Neural progenitor cell (in vitro differentiated cells): Measurements from ENCODE around the gene PRSS53. TPM values are rescaled to one million over a fixed set of nuclear protein-coding genes. Genes with fewer than 3 reads are reported as not detected.

Source experiments
- DNase-seq: peaks from one replicate; pipeline ENCODE4 v3.0.0-alpha.2; 2016; ENCODE audit warnings: low spot score
- H2AFZ ChIP-seq: fragments of 200-600 bp; sonication (generic); replicated peaks from 2 replicates; pipeline ENCODE4 v1.6.1; 2016; ENCODE audit warnings: antibody characterized with exemption
- H3F3A ChIP-seq: fragments of 200-600 bp; sonication (generic); 2 replicates; pipeline ENCODE4 v1.6.1; 2016; ENCODE audit warnings: antibody characterized with exemption, low read depth
- H3K27ac ChIP-seq: fragments of 200-600 bp; sonication (generic); 2 replicates; pipeline ENCODE4 v1.5.1; 2016; ENCODE audit warnings: mild to moderate bottlenecking
- H3K27me3 ChIP-seq: fragments of 200-600 bp; sonication (generic); 2 replicates; pipeline ENCODE4 v1.6.1; 2016; ENCODE audit warnings: mild to moderate bottlenecking, moderate library complexity
- H3K36me3 ChIP-seq: fragments of 200-600 bp; sonication (generic); 2 replicates; pipeline ENCODE4 v1.5.1; 2016
- H3K4me1 ChIP-seq: fragments of 200-600 bp; sonication (generic); 2 replicates; pipeline ENCODE4 v1.6.1; 2016; ENCODE audit warnings: mixed run types
- H3K4me2 ChIP-seq: fragments of 200-600 bp; sonication (generic); 2 replicates; pipeline ENCODE4 v1.6.1; 2016
- H3K4me3 ChIP-seq: fragments of 200-600 bp; sonication (generic); 2 replicates; pipeline ENCODE4 v1.5.1; 2016
- H3K79me2 ChIP-seq: fragments of 200-600 bp; sonication (generic); 2 replicates; pipeline ENCODE4 v1.6.1; 2016; ENCODE audit warnings: low read depth
- H3K9ac ChIP-seq: fragments of 200-600 bp; sonication (generic); 2 replicates; pipeline ENCODE4 v1.6.1; 2016
- H3K9me3 ChIP-seq: fragments of 200-600 bp; sonication (generic); 2 replicates; pipeline ENCODE4 v1.5.1; 2016; ENCODE audit warnings: low read depth
- H4K20me1 ChIP-seq: fragments of 200-600 bp; sonication (generic); 2 replicates; pipeline ENCODE4 v1.6.1; 2016; ENCODE audit warnings: low read depth
- H3K27ac Mint-ChIP-seq: 3 replicates; pipeline ENCODE4 v1.8.0; 2021; ENCODE audit warnings: mixed read lengths
- H3K27me3 Mint-ChIP-seq: 2 replicates; pipeline ENCODE4 v1.8.0; 2022; ENCODE audit warnings: low read depth, mild to moderate bottlenecking, inconsistent platforms, moderate library complexity, mixed read lengths; ENCODE audit not compliant: insufficient read depth
- H3K36me3 Mint-ChIP-seq: 3 replicates; pipeline ENCODE4 v1.8.0; 2021; ENCODE audit warnings: mixed read lengths
- H3K4me1 Mint-ChIP-seq: 3 replicates; pipeline ENCODE4 v1.8.0; 2021; ENCODE audit warnings: mixed read lengths
- H3K4me3 Mint-ChIP-seq: 3 replicates; pipeline ENCODE4 v1.8.0; 2021; ENCODE audit warnings: mild to moderate bottlenecking, moderate library complexity, mixed read lengths
- H3K9me3 Mint-ChIP-seq: 3 replicates; pipeline ENCODE4 v1.8.0; 2020; ENCODE audit warnings: mixed read lengths
- CTCF ChIP-seq: fragments of 200-600 bp; sonication (generic); IDR thresholded peaks from 2 replicates; pipeline ENCODE4 v1.5.1; 2017; ENCODE audit warnings: antibody characterized with exemption, mild to moderate bottlenecking
- EZH2 ChIP-seq: fragments of 200-600 bp; sonication (generic); IDR thresholded peaks from 2 replicates; pipeline ENCODE4 v1.6.1; 2017; ENCODE audit warnings: antibody characterized with exemption, mild to moderate bottlenecking, moderate library complexity
- EZH2phosphoT487 ChIP-seq: fragments of 200-600 bp; sonication (generic); IDR thresholded peaks from 2 replicates; pipeline ENCODE4 v1.6.1; 2017; ENCODE audit warnings: antibody characterized with exemption
- total RNA-seq: library from RNA; depleted of rRNA; stranded (reverse); fragments of >200 nt; gene quantifications from 2 replicates; pipeline ENCODE4 v1.2.3, GENCODE V29; 2015; ENCODE audit warnings: low replicate concordance

PRSS53 gene
- total RNA-seq, 1 donor from 2014 or later: 2.3 TPM

- peaks cover 20% of the 10 kb centered on the region for H3F3A ChIP-seq
- no peak overlapping the region for H2AFZ ChIP-seq
- TF ChIP-seq CTCF (no peak), EZH2phosphoT487 (no peak), EZH2 (no peak)
- Mint-ChIP-seq H3K36me3 (peaks cover 11% of the 10 kb centered on the region), H3K4me1 (peaks cover 25% of the 10 kb centered on the region), H3K4me3 (no peak overlapping the region), H3K9me3 (no peaks in the 10 kb centered on the region), H3K27me3 (peaks cover 7% of the 10 kb centered on the region), H3K27ac (no peak overlapping the region)
- H3K27ac ChIP-seq: no peak overlapping the region
- H3K27me3 ChIP-seq: no peaks in the 10 kb centered on the region
- H3K9me3 ChIP-seq: no peaks in the 10 kb centered on the region
- no peaks in the 10 kb centered on the region for H3K36me3 ChIP-seq
- H3K79me2 ChIP-seq: no peaks in the 10 kb centered on the region
- no peak overlapping the region for H3K9ac ChIP-seq
- H3K4me2 ChIP-seq: no peak overlapping the region
- peaks cover 16% of the 10 kb centered on the region for H3K4me1 ChIP-seq
- DNase-seq: no peak
- H3K4me3 ChIP-seq: no peak overlapping the region
- H4K20me1 ChIP-seq: peaks cover 6% of the 10 kb centered on the region
These were observed 42.7 kb upstream of the PRSS53 start for GRCh38 chr16:31131416-31131815.

- Histone ChIP-seq H3F3A (peaks cover 20% of the 10 kb centered on the region), H3K27me3 (no peaks in the 10 kb centered on the region), H3K4me1 (peaks cover 15% of the 10 kb centered on the region), H3K4me2 (no peak overlapping the region), H3K9ac (no peak overlapping the region), H3K27ac (no peak overlapping the region), H3K36me3 (no peaks in the 10 kb centered on the region), H3K79me2 (no peaks in the 10 kb centered on the region), H4K20me1 (peaks cover 6% of the 10 kb centered on the region), H2AFZ (no peak overlapping the region), H3K9me3 (no peaks in the 10 kb centered on the region), H3K4me3 (no peak overlapping the region)
- peaks cover 16% of the 10 kb centered on the region for H3K36me3 Mint-ChIP-seq
- H3K9me3 Mint-ChIP-seq: no peaks in the 10 kb centered on the region
- H3K27me3 Mint-ChIP-seq: peaks cover 4% of the 10 kb centered on the region
- no peak for TF ChIP-seq EZH2
- TF ChIP-seq CTCF: no peak
- TF ChIP-seq EZH2phosphoT487: no peak
- no peak overlapping the region for H3K27ac Mint-ChIP-seq
- no peak for DNase-seq
- no peak overlapping the region for H3K4me3 Mint-ChIP-seq
- peaks cover 22% of the 10 kb centered on the region for H3K4me1 Mint-ChIP-seq
These were observed 42.2 kb upstream of the PRSS53 start for GRCh38 chr16:31130899-31131298.

- H3K4me3 ChIP-seq: no peak overlapping the region
- H3K9me3 ChIP-seq: no peaks in the 10 kb centered on the region
- H3K27ac ChIP-seq: no peak overlapping the region
- peaks cover 20% of the 10 kb centered on the region for H3F3A ChIP-seq
- Mint-ChIP-seq H3K36me3 (peaks cover 18% of the 10 kb centered on the region), H3K4me3 (no peak overlapping the region), H3K9me3 (no peaks in the 10 kb centered on the region), H3K4me1 (peaks cover 19% of the 10 kb centered on the region), H3K27me3 (peaks cover 4% of the 10 kb centered on the region), H3K27ac (no peak overlapping the region)
- DNase-seq: no peak
- no peak for TF ChIP-seq CTCF
- no peak for TF ChIP-seq EZH2
- no peak for TF ChIP-seq EZH2phosphoT487
- no peaks in the 10 kb centered on the region for H3K27me3 ChIP-seq
- no peak overlapping the region for H3K4me2 ChIP-seq
- H3K36me3 ChIP-seq: no peaks in the 10 kb centered on the region
- no peak overlapping the region for H3K9ac ChIP-seq
- no peaks in the 10 kb centered on the region for H3K79me2 ChIP-seq
- H3K4me1 ChIP-seq: peaks cover 10% of the 10 kb centered on the region
- H2AFZ ChIP-seq: no peak overlapping the region
- peaks cover 6% of the 10 kb centered on the region for H4K20me1 ChIP-seq
These were observed 41.7 kb upstream of the PRSS53 start for GRCh38 chr16:31130336-31130891.
